HepG2 (cell line): ENCODE data around the gene PLCB4. TPM values are rescaled to one million over a fixed set of nuclear protein-coding genes. Genes with fewer than 3 reads are reported as not detected.

Source experiments
- ATAC-seq: fragments of 200-7000 bp; cut with Tn5 transposase; 3 replicates; pipeline ENCODE4 v1.9.1; 2020; ENCODE audit warnings: mild to moderate bottlenecking, moderate library complexity
- BruUV-seq: library from RNA; stranded (reverse); fragments of 400-500 nt; replicated peaks from 2 replicates; lab custom pipeline; 2021; lab: Mats Ljungman, UMichigan
- CTCF ChIA-PET: fragments of 300-600 bp; formaldehyde crosslinking; extraction: SDS; loops from one replicate; lab custom pipeline; 2021; ENCODE audit warnings: low total read pairs, inconsistent platforms, low intra/inter-chr PET ratio; lab: Yijun Ruan, JAX
- POLR2A ChIA-PET: fragments of 350-600 bp; sonication (Branson Sonifier 250); formaldehyde crosslinking; loops from one replicate; lab custom pipeline; 2020; ENCODE audit warnings: antibody characterized with exemption, inconsistent platforms; lab: Yijun Ruan, JAX
- DNase-seq: peaks from one replicate; pipeline ENCODE4 v3.0.0-alpha.2; 2015; ENCODE audit warnings: low spot score
- FAIRE-seq: peaks from 3 replicates; lab custom pipeline; 2011; peaks lifted over from hg19 to GRCh38; lab: Jason Lieb, UNC
- H2AFZ ChIP-seq: one replicate; pipeline ENCODE4 v1.6.1; 2011; ENCODE audit warnings: low read length, inconsistent platforms
- H3K27ac ChIP-seq: fragments of 300-600 bp; 3 replicates; pipeline ENCODE4 v1.8.0; 2011; ENCODE audit warnings: mixed run types, mild to moderate bottlenecking, mixed read lengths, low read length, inconsistent platforms; ENCODE audit not compliant: insufficient read depth; ENCODE audit errors: extremely low read length
- H3K27me3 ChIP-seq, 2 experiments: fragments of 200-600 bp in 1 of 2; 2 replicates in 1 of 2; 3 replicates in 1 of 2; pipeline versions ENCODE4 v1.6.0 to v1.8.0; 2011; ENCODE audit warnings: low read length in 2 of 2, mild to moderate bottlenecking in 2 of 2, moderate library complexity in 2 of 2, inconsistent platforms in 1 of 2; ENCODE audit not compliant: insufficient read depth in 2 of 2, control insufficient read depth in 1 of 2
- H3K36me3 ChIP-seq, 2 experiments: fragments of 200-600 bp in 1 of 2; replicated peaks in 1 of 2; 2 replicates in 1 of 2; 3 replicates in 1 of 2; pipeline versions ENCODE4 v1.5.1 to v1.8.0; 2011; ENCODE audit warnings: low read length in 2 of 2, inconsistent platforms in 1 of 2; ENCODE audit not compliant: insufficient read depth in 2 of 2, control insufficient read depth in 1 of 2
- H3K4me1 ChIP-seq: 2 replicates; pipeline ENCODE4 v1.5.1; 2012; ENCODE audit warnings: low read length, inconsistent platforms; ENCODE audit not compliant: insufficient read depth
- H3K4me2 ChIP-seq: 2 replicates; pipeline ENCODE4 v1.6.0; 2011; ENCODE audit warnings: low read depth, low read length, inconsistent platforms
- H3K4me3 ChIP-seq, 3 experiments: fragments of 200-600 bp in 1 of 3; sonication (generic), shearing (Covaris generic) in 1 of 3; replicated peaks in 1 of 3; 2 replicates each; pipeline ENCODE4 v1.5.1; 2011 to 2016; ENCODE audit warnings: low read length in 3 of 3, inconsistent platforms in 2 of 3, low read depth in 2 of 3, mild to moderate bottlenecking in 2 of 3, control low read depth in 1 of 3, mixed read lengths in 1 of 3; ENCODE audit not compliant: insufficient read depth in 1 of 3
- H3K79me2 ChIP-seq: one replicate; pipeline ENCODE4 v1.6.1; 2011; ENCODE audit warnings: low read length, inconsistent platforms; ENCODE audit not compliant: insufficient read depth
- H3K9ac ChIP-seq: 2 replicates; pipeline ENCODE4 v1.6.0; 2011; ENCODE audit warnings: mild to moderate bottlenecking, low read depth, low read length, inconsistent platforms; ENCODE audit not compliant: insufficient read depth
- H3K9me3 ChIP-seq: 2 replicates; pipeline ENCODE4 v1.5.1; 2012; ENCODE audit warnings: mild to moderate bottlenecking, low read length
- H4K20me1 ChIP-seq: 2 replicates; pipeline ENCODE4 v1.6.0; 2011; ENCODE audit warnings: inconsistent platforms, mild to moderate bottlenecking, low read length, moderate library complexity; ENCODE audit not compliant: insufficient read depth
- ATF4 ChIP-seq, 2 experiments: fragments of 450-650 bp in 1 of 2; sonication (generic) in 1 of 2; formaldehyde crosslinking; IDR thresholded peaks; 2 replicates each; pipeline versions ENCODE4 v1.5.0 to v1.8.0; 2020 to 2022; ENCODE audit warnings: mild to moderate bottlenecking in 1 of 2, missing genetic modification reagents in 1 of 2
- KDM6A ChIP-seq: IDR thresholded peaks from 2 replicates; pipeline ENCODE4 v1.6.1; 2016; ENCODE audit warnings: low read depth
- PCBP2 ChIP-seq: fragments of 200-400 bp; formaldehyde crosslinking; optimal IDR thresholded peaks from 2 replicates; pipeline ENCODE3; 2018; ENCODE audit warnings: low read length, low read depth; ENCODE audit not compliant: poor library complexity, severe bottlenecking
- ZBTB20 ChIP-seq: sonication (generic); formaldehyde crosslinking; IDR thresholded peaks from 2 replicates; pipeline ENCODE4 v1.8.1; 2023; ENCODE audit warnings: missing genetic modification reagents, low read depth, mild to moderate bottlenecking, borderline replicate concordance
- ZBTB37 ChIP-seq: sonication (generic); formaldehyde crosslinking; IDR thresholded peaks from 2 replicates; pipeline ENCODE4 v1.4.0; 2020; ENCODE audit warnings: mild to moderate bottlenecking, missing genetic modification reagents
- ZFP41 ChIP-seq: sonication (generic); formaldehyde crosslinking; IDR thresholded peaks from 2 replicates; pipeline ENCODE4 v1.4.0; 2020; ENCODE audit warnings: mild to moderate bottlenecking, missing genetic modification reagents, borderline replicate concordance
- ZNF136 ChIP-seq: sonication (generic); formaldehyde crosslinking; IDR thresholded peaks from 2 replicates; pipeline ENCODE4 v1.8.1; 2022; ENCODE audit warnings: low read depth, mild to moderate bottlenecking, moderate library complexity, missing genetic modification reagents
- ZNF260 ChIP-seq: sonication (generic); formaldehyde crosslinking; IDR thresholded peaks from 2 replicates; pipeline ENCODE4 v1.4.0; 2020; ENCODE audit warnings: missing genetic modification reagents, low read depth, mild to moderate bottlenecking, borderline replicate concordance
- ZNF713 ChIP-seq: sonication (generic); formaldehyde crosslinking; IDR thresholded peaks from 2 replicates; pipeline ENCODE4 v1.4.0; 2020; ENCODE audit warnings: mild to moderate bottlenecking, missing genetic modification reagents
- ZNF775 ChIP-seq: sonication (generic); formaldehyde crosslinking; IDR thresholded peaks from 2 replicates; pipeline ENCODE4 v1.4.0; 2020; ENCODE audit warnings: missing genetic modification reagents, mild to moderate bottlenecking, moderate library complexity, borderline replicate concordance
- WGBS: methylation state at CpG from one replicate; pipeline ENCODE4 v1.1.6; 2017; ENCODE audit warnings: low lambda C conversion rate; 5-methylcytosine and 5-hydroxymethylcytosine counted together
- in situ Hi-C: cut with HindIII; loops from 2 replicates; pipeline ENCODE4 v1.10.0; 2017; ENCODE audit warnings: low pct_unique_long_range_greater_than_20kb; ENCODE audit not compliant: extremely low pct_ligation_motif_present
- intact Hi-C: fragments of 100-400 bp; cut with micrococcal nuclease; formaldehyde crosslinking; loops from one replicate; pipeline ENCODE4 v1.10.0; 2022; ENCODE audit not compliant: unreplicated experiment
- polyA plus RNA-seq, 8 experiments: library from polyadenylated mRNA; depleted of rRNA in 3 of 8; stranded (reverse) in 7 of 8; unstranded in 1 of 8; fragments of >200 nt; fragmentation: Illumina TruSeq in 4 of 8; extraction: Trizol in 4 of 8; gene quantifications; 2 replicates each; pipeline versions ENCODE4 v1.2.1 to v1.2.3, GENCODE V29; 2011 to 2016; ENCODE audit warnings: low read depth in 4 of 8, missing spikeins in 1 of 8, mixed read lengths in 1 of 8; ENCODE audit not compliant: insufficient read depth in 1 of 8
- total RNA-seq, 5 experiments: library from RNA; depleted of rRNA; stranded (reverse); fragments of >200 nt; fragmentation: Illumina TruSeq; extraction: Trizol; gene quantifications; 2 replicates each; pipeline ENCODE4 v1.2.3, GENCODE V29; 2016; ENCODE audit warnings: low read depth in 1 of 5
- TF ChIP-seq, protein P1 (sequence below): sonication (generic); formaldehyde crosslinking; IDR thresholded peaks from 2 replicates; pipeline ENCODE4 v1.4.0; 2020; ENCODE audit warnings: mild to moderate bottlenecking, missing genetic modification reagents
- TF ChIP-seq, protein P2 (sequence below): sonication (generic); formaldehyde crosslinking; conservative IDR thresholded peaks from 2 replicates; pipeline ENCODE4 v1.8.0; 2022; ENCODE audit warnings: low read depth, missing genetic modification reagents

PLCB4 gene
- total and polyA plus RNA-seq, 2 of the 13 experiments (the other 11 are each of a cell fraction or from before 2014, with no cell fraction given) = 0.01 TPM; not detected in 1

GRCh38 chr20:9499126-9499899, 430.4 kb downstream of the PLCB4 start:
- ChIA-PET CTCF (no interaction called here), POLR2A (no interaction called here)
- Histone ChIP-seq H3K27ac (no peak overlapping the region), H3K9me3 (no peaks in the 10 kb centered on the region), H3K4me1 (no peaks in the 10 kb centered on the region), H3K36me3 (no peaks in the 10 kb centered on the region), H3K27me3 (no peaks in the 10 kb centered on the region), H3K9ac (no peak overlapping the region), H3K79me2 (no peaks in the 10 kb centered on the region), H4K20me1 (no peaks in the 10 kb centered on the region), H3K4me3 (no peak overlapping the region), H3K4me2 (no peak overlapping the region), H2AFZ (no peak overlapping the region)
- ATAC-seq (no peak), DNase-seq (no peak), FAIRE-seq (no peak)
- 18% methylated on average over 5 of the region's 5 CpGs for WGBS
- intact Hi-C loops (no loop called here), in situ Hi-C loops (no loop called here)
- TF ChIP-seq ZNF775 (CRISPR knock-in tag) (no peak), ATF4 (CRISPR knock-in tag; IDR thresholded peaks at IDR 0.05) (no peak), ZNF713 (CRISPR knock-in tag) (no peak), ZBTB37 (CRISPR knock-in tag) (no peak), ZNF136 (CRISPR knock-in tag) (no peak), ZNF260 (CRISPR knock-in tag) (no peak), ZFP41 (CRISPR knock-in tag) (no peak), ZBTB20 (CRISPR knock-in tag) (no peak), KDM6A (CRISPR knock-in tag) (no peak), PCBP2 (no peak)
- TF ChIP-seq, protein P1, sequence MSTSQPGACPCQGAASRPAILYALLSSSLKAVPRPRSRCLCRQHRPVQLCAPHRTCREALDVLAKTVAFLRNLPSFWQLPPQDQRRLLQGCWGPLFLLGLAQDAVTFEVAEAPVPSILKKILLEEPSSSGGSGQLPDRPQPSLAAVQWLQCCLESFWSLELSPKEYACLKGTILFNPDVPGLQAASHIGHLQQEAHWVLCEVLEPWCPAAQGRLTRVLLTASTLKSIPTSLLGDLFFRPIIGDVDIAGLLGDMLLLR = no peak
- TF ChIP-seq, protein P2, sequence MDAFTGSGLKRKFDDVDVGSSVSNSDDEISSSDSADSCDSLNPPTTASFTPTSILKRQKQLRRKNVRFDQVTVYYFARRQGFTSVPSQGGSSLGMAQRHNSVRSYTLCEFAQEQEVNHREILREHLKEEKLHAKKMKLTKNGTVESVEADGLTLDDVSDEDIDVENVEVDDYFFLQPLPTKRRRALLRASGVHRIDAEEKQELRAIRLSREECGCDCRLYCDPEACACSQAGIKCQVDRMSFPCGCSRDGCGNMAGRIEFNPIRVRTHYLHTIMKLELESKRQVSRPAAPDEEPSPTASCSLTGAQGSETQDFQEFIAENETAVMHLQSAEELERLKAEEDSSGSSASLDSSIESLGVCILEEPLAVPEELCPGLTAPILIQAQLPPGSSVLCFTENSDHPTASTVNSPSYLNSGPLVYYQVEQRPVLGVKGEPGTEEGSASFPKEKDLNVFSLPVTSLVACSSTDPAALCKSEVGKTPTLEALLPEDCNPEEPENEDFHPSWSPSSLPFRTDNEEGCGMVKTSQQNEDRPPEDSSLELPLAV = no peak
- BruUV-seq = no TSS peak
